ENCODE measurements around the gene PCDH1.
"Not testable (repeated sequence)": the region's sequence is repeated elsewhere in the genome, so short reads cannot be mapped to it uniquely, and the experiment has no call there.

PCDH1 gene

DNA sequence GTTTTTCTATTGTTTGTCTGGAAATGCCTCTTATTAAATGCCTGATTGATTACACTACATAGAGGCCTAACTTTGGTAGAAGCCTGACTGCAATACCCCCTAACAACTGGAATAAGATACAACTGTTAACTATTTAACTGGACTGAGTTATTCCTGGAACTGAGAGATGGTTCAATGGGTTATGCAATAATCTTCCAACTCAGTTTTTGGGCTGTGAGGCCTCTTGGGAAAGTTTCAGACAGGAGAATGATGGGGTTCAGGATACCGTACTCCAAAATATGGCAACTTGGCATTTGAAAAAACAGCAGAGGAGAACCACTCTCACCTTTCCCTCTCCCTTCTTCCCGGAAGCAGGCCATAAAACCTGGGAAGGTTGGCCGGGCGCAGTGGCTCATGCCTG lies 19.2 kb upstream of the PCDH1 start:
- DNase-seq, result no peak

DNA sequence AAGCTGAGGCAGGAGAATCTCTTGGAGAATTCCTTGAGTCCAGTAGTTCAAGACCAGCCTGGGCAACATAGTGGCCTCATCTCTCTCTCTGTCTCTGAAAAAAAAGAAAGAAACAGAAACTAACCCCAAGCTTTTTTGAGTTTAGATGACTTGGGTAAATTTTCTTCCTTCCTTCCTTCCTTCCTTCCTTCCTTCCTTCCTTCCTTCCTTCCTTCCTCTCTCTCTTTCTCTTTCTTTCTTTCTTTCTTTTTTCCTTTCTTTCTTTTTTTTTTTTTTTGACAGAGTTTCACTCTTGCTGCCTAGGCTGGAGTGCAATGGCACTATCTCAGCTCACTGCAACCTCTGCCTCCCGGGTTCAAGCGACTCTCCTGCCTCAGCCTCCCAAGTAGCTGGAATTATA lies 12.2 kb upstream of the PCDH1 start:
- DNase-seq, result not testable (repeated sequence)

DNA sequence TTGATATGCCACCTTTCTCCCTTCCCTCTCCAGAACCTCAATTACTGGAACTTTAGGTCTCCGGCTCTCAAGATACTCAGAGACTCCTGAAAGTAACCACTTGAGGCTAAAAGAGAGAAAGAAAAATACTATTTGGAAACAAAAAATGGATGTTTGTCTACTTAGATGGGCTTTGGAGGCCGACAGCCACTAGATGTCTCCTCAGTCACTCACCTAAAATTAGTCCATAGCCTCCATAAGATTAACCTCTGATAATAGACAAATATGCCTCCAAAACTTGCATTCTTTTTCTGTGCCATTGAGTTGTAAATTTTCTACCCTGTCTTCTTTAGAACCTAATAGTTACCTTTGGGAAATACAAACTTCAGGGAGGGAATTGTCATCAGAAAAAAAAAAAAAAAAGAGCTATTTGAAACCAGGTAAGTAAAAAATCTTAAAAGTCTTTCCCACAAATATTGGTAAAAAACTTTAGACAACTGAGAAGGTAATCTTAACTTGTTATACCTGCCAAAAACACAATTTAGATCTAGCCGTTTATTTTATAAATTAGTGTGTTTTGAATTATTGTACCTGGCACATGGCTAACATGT lies 11.2 kb upstream of the PCDH1 start:
- no peak for DNase-seq

DNA sequence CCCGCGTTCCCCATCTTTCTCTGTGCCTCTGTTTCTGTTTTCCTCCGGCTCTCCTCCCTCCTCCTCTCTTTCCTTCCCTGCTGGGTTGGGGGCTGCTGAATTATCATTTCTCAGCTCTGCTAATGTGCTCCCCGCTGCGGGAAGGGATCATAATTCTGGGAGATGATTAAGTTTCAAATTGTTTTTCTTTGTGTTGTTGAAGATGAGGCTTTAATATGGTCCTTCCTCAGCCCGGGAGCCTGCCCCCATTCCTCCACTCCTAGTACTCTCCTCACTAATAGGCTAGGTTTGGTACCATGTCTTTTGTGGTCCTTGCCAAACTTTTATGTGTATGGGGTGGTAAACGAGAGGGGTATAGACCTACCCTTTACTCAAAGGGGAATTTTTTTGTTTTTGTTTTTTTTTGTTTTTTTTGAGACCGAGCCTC lies 5.7 kb upstream of the PCDH1 start:
- no peak for DNase-seq

DNA sequence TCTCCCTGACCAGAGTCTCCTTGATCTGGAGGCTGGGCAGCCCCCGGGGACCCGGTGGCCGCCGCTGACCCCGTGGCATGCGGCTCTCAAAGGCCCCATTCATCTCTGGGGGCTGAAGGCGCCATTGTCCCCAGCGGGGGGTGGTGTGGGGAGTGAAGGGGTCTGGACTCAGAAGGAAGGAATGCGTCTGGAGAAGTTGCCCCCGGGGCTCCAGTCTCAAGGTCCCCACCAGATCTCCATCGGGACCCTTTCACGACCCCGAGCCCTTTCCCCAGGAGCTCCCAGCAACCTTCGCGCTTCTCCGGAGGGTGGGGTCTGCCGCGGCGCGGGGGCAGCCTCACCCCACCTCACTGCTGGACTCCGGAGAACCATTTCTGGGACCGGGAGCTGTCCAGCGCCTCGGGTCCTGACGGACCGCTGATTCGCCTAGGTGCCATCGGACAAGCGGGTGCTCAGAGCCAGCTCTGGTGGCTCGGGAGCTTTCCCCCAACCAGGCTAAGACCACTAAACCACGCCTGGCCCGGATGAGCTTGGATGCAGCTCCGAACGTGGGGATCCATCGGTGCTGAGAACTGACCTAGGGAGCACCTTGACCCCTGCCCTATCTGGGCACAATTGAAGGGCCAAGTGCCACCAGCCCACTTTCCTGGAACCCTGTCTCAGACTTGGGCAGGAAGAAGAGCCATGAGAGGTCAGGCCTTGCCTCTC lies 5.1 kb upstream of the PCDH1 start:
- no peak for DNase-seq

DNA sequence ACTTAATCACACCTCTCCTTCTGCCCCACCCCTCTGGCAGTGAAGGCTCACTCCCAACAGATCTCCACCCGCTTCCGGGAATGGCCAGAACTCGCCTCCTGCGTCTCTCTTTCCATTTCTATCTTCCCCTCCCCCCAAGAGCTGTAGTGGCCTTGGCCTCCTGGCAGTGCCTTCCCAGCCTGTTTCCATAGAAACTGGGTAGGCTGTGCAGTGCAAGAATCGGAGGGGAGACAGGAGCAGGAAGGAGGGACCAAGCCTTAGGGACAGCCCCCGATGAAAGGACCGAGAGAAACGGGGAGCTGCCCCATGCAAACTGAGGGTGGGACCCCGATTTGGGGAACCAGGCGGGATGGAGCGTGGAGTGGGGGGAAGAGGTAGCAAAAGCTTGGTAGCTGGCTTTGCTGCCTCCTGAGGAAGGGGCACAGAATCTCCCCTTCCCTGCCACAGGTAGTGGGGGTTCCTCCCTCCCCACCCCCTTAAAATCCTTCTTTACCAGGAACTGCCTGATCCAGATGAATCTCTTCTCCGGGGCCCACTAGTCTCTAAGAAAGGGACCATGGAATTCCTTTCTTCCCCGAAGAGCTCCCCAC lies 4.5 kb upstream of the PCDH1 start:
- no peak for DNase-seq

DNA sequence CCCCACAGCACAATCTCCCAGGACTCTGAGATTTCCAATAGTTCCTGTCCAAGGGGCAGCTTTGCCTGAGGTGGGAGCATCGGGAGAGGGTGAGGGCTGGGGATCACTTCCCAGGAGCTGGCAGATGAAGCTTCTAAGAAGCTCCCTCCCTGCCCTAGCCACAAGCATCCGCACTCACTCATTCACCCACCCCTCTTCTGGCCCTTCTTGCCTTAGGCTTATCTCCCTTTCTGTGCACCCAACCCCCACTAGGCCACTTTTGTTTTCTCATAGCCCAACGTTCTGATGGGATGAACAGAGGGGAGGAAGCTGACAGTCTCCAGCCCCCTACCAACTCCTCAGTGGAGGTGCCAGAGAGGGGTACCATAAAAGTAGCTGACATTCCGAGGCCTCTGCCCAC lies 3.7 kb upstream of the PCDH1 start:
- DNase-seq, result no peak

DNA sequence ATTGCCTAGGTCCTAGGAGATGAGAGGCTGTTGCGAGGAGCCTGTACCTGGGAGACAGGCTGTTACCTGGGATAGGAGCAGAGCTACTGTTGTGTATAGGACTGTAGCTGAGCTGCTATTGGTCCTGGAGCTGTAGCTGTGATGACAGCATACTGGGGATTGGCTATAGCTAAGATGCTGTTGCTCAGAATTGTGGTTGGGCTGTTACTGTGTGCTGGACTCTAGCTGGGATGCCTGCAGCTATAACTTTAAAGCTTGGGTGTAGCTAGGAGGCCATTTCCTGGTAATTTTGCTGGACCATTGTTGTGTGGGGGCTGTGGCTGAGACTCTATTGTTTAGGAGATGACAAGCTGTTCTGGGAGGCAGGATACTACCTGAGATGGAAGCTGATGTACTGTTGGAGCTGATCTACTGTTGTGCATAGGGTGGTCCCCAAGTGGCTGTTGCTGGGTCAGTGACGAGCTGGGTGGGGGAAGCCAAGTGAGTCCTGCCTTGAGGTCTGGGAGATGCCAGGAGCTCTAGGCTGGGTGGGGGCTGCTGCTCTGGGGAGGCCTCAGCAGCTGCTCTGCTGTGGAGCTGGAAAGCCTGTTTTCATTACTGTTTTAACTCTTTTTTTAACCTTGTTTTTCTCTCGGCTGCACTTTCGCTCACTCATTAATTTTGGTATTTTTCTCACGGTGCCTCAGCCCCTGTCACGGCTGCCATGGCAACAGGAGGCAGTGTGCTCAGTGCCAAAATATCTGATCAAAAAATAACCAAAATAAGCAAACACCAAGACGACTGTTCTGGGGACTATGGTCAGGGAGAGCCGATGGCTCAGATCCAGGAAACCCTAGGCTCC lies 3.0 kb upstream of the PCDH1 start:
- DNase-seq, result no peak

DNA sequence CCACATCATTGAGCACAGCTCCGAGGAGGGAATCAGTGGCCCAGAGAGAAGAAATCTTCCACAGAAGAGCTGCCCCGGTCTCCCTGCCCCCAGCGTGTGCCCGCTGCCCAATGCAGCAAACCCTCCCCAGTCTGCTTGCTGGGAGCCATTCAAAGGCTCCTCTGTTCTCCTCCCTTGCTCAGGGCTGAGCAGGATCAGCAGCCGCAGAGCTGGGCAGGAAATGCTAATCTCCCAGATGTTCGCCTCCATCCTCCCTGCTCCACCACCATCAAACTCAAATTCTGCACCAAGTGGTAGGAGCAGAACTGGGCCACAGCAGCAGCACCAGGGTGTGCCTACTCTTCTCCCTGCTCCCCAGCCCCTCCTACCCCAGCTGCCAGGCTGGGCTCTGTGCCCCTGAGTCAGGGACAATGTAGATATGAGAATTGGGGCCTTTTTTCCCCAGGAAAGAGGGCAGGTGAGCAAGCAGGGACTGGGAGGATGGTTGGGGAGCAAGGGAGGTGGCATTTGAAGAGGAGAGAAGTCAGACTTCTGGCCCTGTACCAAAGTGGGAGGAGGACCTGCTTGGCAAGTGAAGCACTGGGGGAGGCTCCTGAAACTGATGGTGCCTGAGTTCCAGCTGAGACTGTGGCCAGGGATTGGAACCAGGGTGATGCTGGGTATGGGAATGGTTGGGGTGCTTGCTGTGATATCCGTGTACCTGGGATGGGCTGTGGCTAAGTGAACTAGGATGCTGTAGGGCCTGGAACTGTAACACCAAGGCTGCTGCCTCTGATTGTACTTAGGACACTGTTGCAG lies 1.9 kb upstream of the PCDH1 start:
- no peak for DNase-seq

DNA sequence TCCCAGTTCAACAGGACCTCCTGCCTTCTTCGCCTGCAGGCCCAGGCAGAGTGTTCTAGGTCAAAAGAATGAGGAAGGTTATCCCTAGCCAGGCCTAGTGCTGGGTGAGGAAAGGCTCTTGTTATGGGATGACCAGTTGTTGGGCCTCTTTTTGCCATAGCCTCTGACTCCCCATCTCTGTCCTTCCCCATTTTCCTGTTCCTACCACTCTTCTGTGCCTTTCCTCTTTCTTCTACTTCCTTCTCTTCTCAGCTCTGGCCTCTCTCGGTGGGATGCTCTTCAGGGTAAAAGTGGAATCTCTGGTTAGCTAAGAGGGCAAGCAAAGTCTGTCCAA lies 1.2 kb upstream of the PCDH1 start:
- DNase-seq, result no peak

DNA sequence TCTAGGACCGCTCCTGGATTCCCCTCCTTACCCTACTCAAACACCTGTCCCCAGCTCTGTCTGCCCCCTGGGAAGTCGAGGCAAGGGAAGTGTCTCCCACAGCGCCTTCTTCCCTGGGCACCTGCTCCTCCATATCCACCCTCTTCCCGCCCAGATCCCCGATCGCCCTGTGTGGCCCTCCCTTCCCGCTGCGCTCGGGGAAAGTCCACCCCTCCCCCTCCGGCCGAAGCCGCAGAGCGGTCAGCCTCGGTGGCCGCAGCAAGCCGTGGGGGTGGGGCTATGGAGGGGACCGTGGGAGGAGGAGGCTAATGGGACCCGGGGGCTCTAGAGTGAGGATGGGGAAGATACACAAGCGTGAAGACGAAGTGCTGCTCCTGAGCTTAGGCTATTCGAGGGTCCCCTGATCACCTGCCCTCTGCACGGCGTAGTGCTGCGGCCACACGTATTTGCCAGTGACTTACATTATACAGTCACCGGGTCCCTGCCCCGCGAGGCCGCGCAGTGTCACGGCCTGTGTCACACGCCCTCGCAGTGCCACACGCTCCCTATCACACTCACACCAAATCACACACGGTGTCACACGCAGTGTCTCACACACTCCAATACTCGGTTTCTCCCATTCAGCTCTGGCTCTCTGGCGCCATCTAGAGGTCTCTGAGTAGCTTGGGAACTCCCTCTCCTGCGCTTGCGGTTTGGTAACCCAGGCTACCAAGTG lies 658 bp upstream of the PCDH1 start:
- no peak for DNase-seq

DNA sequence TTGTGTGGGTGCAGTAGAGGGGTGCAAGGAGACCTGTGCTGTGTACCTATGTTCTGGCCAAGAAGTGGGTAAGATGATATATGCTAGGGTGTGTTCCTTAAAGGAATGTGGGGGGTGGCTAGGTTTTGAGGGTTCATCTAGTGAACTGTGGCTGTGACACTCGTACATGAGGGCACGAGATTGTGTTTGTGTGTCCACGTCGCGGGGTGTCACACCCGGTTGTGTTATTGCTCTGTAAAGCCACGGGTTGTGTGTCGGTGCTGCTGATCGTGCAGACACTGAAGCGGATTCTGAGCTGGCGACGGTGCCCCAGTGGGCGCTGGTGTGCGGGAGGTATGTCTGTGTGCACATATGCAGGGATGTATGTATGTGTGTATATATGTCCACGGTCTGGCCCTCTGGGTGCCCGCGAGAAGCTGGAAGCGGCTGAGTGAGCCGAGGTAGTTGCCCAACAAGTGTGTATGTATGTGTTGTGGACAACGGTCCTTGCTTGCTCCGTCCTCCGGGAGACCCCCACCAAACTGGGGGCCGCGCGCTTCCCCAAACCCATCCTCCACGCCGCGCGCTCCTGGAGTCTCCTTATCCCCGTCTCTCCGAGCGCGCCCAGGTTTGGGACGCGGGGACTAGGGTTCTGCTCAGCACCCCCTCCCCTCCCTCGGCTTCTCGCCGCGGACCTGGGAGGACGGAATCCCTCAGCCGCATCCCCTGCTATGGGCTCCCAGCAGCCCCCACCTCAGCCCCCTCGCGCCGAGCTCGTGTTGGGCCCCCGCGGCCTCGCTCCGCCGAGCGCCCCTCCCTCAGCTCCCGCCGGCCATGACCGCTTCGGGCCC lies 639 bp downstream of the PCDH1 start:
- DNase-seq, result no peak

DNA sequence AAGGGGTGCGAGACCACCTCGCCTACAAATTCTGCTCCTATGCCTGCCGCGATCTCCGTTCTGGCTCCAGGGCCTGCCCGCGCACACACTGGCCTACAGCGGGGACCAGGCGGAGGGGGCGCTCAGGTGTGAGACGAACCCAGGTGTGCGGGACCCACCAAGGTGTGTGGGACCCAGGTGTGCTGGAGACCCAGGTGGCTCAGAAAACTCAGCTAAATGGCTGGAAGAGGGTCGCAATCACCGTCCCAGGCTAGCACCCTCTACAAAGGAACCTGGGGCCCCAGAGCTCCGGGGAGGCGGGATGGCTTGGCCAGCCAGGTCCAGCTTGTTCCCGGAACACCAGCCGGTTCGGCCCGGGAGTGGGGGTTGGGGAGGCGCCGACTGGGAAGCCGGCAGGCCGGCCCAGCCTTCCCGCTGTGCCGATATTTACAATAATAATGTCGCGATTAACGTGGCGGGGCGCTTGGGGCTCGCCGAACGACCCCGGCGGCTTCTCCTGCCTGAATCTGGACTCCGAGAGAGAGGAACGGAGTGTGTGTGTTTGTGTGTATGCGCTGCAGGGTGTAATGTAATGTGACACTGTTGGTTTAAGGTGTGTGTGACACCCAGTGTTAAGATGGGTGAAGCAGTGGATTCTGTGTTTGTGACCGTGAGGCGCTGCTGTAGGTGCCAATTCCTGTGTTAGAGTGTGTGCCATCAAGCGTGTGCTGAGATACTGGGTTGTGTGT lies 1.4 kb downstream of the PCDH1 start:
- DNase-seq, result no peak

DNA sequence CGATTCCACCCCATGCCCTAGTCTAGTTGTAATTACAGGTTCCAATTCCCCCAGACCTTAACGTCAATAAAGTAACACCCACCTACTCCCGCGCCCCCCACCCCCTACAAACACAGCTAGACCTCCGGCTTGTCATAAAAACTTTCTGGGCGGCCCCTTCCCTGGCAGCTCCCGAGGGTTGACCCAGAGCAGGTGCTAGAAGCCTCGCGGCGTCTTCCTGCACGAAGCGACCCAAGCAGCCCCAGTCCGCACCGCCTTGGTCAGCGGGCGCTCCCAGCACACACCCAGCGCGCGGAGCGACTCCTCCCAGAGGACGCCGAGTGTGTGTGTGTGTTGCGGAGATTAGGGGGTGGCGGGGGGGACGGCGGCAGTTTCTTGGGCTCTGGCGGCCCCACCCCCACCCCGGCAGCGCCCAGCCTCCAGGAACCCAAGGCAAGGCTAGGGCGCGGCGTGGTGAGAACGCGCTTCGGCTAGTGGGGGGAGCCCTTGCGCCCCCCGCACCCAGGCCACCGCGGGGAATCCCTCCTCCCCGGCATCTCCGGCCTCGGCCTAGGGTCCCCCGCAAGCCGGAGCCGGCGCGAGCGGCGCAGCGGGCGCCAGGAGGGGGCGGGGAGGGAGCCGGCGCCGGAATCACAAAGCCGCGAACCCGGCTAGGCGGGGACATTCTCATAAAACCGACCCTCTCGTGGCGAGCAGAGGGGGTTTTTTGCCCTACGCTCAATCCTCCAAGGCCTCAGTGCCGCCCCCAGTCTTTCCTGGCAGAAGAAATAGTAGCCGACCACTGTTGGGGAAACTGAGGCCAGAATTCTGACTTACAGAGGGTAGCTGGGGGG lies 2.2 kb downstream of the PCDH1 start:
- DNase-seq, result no peak

DNA sequence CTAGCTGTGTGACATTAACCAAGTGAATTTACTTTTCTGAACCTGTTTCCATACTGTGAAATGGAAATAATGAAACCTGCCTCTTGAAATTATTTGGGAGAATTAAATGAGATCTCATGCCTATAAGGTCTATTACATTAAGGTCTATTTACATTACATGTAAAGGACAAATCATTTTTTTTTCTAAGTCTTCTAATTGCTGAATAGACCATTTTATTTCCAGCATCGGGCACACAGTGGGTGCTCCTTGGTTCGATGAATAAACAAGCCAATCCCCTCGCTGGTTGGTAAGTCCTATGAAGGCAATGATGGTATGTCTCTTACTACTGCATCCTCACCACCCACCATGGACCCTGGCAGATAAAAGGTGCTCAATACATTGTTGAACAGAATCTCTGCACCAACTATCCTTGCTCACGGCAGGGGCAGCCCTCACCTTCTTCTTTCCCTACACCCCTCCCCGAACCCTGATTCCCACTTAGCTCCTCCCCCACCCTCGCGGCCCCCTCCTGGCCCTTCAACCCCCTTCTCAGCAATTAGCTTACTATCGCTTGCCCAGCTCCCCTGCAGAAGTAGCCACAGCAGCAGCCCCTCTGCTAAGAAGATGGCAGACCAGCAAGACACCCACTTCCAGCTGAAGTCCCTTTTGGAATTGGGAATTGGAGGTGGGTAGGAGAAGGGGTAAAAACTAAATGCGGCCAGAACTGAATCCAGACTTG lies 3.0 kb downstream of the PCDH1 start:
- no peak for DNase-seq

DNA sequence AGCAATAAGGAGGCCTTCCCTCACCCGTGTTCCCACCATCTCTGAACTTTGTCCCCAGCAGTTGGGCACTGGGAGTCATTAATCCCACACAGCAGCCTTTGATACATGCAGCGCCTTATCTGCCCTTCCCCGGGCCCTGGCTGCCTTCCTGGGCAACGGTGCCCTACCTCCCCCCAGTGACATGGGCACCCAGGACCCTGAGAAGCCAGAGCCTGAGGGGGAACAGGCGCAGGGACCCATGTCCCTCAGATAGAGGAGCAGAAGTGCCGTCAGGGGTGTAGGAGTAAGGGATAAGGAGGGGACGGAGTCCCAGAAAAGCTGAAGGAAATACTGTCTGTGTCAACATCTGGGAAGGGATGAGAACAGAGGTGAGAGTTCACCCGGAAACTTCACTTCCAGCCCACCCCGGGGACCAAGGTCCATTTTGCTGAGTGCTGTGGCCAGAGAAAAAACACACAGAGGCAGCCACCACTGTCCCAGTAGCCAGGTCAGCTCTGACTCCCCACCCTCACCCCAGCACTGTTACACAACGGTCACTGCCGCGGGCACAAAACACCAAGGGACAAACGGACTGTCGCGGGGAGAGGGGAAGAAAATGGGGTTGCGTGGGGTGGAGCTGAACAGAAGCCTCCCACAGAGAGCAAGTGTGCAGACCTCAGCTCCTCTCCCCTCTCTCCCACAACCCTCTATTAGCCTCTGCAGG lies 3.8 kb downstream of the PCDH1 start:
- no peak for DNase-seq

DNA sequence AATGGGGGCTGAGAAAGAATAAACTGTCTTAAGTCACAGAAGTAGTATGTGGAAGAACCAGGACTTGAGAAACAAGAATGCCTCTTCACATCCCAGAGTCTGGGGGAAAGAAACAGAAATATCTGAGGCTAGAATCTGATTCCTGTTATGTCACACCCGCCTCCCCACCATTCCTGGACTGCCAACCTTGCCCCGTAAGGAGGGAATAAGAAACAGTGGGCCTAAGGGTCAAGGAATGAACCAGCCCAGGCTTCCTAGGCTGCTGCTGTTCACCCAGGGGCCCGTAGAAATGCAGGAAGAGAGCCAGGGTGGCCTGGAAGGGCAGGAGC lies 4.3 kb downstream of the PCDH1 start:
- no peak for DNase-seq

All from NCI-H2081 treated with DMSO at 0.1 percent for 48 hours (cell line).